KBM-7 (cell line): ENCODE results near the gene ZNF556.
"Not testable (repeated sequence)": the region's sequence is repeated elsewhere in the genome, so short reads cannot be mapped to it uniquely, and the experiment has no call there.

Source experiments
- DNase-seq: peaks from one replicate; pipeline ENCODE4 v3.0.0-alpha.2; 2015
- in situ Hi-C: fragments of 300-500 bp; cut with MboI; formaldehyde crosslinking; loops from 2 replicates; pipeline ENCODE4 v1.14.3; 2020; ENCODE audit warnings: low sequenced_read_pairs, low pct_unique_long_range_greater_than_20kb, mixed read lengths

The ZNF556 gene

GRCh38 chr19:2850256-2850925 is 16.7 kb upstream of the ZNF556 start:
- in situ Hi-C loops, result no loop called here
- no peak for DNase-seq

DNA sequence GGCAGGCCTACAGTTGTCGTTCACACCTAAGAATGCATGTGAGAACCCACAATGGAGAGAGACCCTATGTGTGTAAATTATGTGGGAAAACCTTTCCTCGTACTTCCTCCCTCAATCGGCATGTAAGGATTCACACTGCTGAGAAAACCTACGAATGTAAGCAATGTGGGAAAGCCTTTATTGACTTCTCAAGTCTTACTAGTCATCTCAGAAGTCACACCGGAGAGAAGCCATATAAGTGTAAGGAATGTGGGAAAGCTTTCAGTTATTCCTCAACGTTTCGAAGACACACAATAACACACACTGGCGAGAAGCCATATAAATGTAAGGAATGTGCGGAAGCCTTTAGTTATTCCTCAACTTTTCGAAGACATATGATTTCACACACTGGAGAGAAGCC is 14.5 kb upstream of the ZNF556 start:
- no peak for DNase-seq
- in situ Hi-C loops, result no loop called here

DNA sequence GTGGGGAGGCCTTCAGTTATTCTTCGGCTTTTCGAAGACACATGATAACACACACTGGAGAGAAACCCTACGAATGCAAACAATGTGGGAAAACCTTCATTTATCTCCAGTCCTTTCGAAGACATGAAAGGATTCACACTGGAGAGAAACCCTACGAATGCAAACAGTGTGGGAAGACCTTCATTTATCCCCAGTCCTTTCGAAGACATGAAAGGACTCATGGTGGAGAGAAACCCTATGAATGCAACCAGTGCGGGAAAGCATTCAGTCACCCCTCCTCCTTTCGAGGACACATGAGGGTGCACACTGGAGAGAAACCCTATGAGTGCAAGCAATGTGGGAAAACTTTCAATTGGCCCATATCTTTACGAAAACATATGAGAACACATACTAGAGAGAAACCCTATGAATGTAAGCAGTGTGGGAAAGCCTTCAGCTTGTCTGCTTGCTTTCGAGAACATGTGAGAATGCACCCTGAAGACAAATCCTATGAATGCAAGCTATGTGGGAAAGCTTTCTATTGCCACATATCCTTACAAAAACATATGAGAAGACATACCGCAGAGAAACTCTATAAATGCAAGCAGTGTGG is 14.0 kb upstream of the ZNF556 start:
- in situ Hi-C loops, result no loop called here
- DNase-seq, result no peak

GRCh38 chr19:2854849-2855248 is 12.3 kb upstream of the ZNF556 start:
- in situ Hi-C loops, result no loop called here
- no peak for DNase-seq

DNA sequence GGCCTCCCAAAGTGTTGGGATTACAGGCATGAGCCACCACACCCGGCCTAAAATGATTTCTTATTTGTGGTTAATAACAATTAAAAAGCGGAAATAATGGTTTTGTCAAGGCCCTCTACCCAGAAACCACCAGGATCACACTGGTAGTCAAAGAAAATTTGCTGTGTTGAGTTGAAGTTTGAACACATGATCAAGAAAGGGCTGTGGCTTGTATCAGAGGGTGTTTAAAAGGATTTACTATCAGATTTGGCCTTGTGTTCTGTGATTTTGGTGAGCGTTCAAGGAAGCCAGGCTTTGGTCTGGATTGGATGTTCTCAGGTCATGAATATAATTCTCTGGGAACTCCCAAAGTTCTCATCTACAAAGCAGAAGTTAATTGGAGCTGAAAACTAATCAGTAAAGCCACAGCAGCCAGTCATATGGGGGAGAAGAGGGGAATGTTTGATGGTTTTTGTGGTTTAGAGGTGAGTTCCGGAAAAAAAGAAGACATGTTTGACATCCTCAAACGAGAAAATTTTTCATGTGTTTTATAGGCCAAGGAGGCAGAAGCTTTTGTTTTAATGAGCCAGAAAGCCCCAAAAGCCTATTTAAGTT is 10.6 kb upstream of the ZNF556 start:
- in situ Hi-C loops, result no loop called here
- DNase-seq, result peak; percentile 77

DNA sequence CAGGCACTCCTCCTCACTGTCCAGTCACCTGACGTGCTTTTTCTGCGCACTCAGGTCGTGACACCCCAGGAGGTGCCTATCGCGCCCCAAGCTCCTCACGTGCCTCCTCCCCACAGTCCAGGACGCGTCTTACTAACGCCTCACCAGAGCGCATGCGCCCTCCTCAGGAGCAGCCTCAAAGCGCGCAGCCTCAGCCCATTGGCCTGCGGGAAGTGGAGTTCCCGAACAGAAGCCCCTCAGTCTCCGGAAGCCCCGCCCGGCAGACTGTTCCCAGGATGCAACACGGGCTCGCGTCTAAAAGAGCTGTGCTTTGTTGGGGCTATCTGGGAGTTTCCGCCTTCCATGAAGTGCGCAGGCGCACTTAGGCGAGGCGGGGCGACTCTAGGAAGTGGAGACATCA is 8.3 kb upstream of the ZNF556 start:
- in situ Hi-C loops, result no loop called here

DNA sequence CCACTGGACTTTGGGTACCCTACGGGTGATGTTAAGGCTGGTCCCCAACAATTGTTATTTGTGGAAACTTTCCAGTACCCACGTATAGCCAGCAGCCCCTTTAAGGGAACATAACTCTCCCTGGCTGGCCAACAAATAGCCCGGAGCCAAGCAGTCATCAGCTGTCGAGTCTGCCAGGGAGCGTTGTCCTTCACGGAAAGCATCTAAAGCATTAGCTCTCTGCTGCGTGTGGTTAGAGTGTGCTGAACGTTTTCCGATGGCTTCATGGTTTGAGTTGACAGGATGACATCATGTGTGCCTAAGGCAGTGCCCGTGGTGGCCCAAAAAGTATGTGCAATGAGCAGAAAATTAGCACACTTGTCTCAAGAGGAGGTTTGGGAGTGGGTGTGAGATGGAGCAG is 3.3 kb upstream of the ZNF556 start:
- DNase-seq, result no peak
- in situ Hi-C loops, result no loop called here

More for the DNA sequence above, 8.3 kb upstream of the ZNF556 start:
- DNase-seq, result no peak

- DNase-seq, result no peak
- in situ Hi-C loops, result no loop called here
Observed at GRCh38 chr19:2865334-2866100, 1.6 kb upstream of the ZNF556 start.

- DNase-seq, result no peak
- in situ Hi-C loops, result no loop called here
Observed at GRCh38 chr19:2866495-2867024, 575 bp upstream of the ZNF556 start.

DNA sequence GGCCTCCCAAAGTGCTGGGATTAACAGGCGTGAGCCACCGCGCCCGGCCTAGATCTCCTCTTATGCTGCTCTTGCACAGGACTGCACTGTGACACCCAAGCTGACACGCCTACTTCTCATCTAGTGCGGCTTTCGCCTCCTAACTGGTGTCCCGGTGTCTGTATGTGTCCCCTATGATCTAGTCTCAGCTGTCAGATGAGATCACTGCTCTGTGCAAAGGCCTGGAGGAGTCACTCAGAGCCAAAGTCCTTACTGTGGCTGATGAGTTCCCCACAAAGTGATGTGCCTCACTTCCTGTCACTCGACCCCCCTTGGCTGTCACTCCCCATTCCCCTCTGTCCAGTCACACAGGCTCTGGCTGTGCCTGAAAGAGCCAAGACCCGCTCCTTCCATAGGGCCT is 2.5 kb downstream of the ZNF556 start:
- in situ Hi-C loops, result no loop called here
- no peak for DNase-seq

GRCh38 chr19:2872175-2872574 is 5.0 kb downstream of the ZNF556 start:
- in situ Hi-C loops, result not testable (repeated sequence)
- peak; percentile 64 for DNase-seq

DNA sequence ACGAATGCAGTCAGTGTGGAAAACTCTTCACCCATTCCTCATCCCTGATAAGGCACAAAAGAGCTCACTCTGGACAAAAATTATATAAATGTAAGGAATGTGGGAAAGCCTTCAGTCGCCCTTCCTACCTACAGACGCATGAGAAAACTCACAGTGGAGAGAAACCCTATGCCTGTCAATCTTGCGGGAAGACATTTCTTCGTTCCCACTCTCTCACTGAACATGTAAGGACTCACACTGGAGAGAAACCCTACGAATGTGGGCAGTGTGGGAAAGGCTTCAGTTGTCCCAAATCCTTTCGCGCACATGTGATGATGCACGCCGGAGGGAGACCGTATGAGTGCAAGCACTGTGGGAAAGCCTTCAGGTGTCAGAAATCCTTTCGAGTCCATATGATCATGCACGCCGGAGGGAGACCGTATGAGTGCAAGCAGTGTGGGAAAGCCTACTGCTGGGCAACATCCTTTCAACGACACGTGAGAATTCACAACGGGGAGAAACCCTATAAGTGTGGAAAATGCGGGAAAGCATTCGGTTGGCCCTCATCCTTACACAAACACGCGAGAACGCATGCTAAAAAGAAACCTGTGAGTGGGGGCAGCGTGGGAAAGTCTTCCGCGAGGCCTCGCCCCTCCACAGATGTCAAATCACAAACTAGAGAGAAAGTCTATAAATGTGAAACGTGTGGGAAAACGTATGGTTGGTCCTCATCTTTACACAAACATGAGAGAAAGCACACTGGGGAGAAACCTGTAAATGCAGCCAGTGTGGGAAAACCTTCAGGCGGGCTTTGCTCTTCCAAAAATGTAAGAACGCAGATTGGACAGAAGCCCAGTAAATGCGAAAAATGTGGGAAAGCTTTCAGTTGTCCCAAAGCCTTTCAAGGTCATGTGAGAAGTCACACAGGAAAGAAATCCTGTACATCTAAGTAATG is 10.5 kb downstream of the ZNF556 start:
- in situ Hi-C loops, result no loop called here
- no peak for DNase-seq

- DNase-seq, result no peak
- in situ Hi-C loops, result no loop called here
Observed at GRCh38 chr19:2883686-2884439, 16.7 kb downstream of the ZNF556 start.

DNA sequence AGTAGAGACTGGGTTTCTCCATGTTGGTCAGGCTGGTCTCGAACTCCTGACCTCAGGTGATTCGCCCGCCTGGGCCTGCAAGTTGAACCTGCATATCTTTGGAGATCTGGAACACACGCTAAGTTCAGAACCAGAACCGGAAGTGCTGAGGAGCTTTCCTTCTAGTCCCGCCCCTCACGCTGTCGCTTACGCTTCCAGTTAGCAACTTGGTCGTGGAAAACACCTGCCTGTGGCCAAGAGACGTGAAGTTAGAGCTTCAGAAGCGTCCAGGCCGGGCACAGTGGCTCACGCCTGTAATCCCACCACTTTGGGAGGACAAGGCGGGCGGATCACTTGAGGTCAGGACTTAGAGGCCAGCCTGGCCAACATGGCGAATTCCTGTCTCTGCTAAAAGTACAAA is 18.6 kb downstream of the ZNF556 start:
- in situ Hi-C loops, result no loop called here
- DNase-seq, result no peak

- DNase-seq, result peak; percentile 79
- in situ Hi-C loops, result no loop called here
Observed at GRCh38 chr19:2887391-2887914, 20.3 kb downstream of the ZNF556 start.

GRCh38 chr19:2888731-2889224 is 21.6 kb downstream of the ZNF556 start:
- in situ Hi-C loops, result no loop called here
- DNase-seq, result no peak

- DNase-seq, in situ Hi-C loops: not testable (repeated sequence)
Observed at GRCh38 chr19:2890531-2890930, 23.4 kb downstream of the ZNF556 start.

GRCh38 chr19:2896694-2897093 is 29.6 kb downstream of the ZNF556 start:
- DNase-seq, result no peak
- in situ Hi-C loops, result no loop called here
